Measurements from ENCODE around the gene B3GAT3.

- TF ChIP-seq, protein P1, sequence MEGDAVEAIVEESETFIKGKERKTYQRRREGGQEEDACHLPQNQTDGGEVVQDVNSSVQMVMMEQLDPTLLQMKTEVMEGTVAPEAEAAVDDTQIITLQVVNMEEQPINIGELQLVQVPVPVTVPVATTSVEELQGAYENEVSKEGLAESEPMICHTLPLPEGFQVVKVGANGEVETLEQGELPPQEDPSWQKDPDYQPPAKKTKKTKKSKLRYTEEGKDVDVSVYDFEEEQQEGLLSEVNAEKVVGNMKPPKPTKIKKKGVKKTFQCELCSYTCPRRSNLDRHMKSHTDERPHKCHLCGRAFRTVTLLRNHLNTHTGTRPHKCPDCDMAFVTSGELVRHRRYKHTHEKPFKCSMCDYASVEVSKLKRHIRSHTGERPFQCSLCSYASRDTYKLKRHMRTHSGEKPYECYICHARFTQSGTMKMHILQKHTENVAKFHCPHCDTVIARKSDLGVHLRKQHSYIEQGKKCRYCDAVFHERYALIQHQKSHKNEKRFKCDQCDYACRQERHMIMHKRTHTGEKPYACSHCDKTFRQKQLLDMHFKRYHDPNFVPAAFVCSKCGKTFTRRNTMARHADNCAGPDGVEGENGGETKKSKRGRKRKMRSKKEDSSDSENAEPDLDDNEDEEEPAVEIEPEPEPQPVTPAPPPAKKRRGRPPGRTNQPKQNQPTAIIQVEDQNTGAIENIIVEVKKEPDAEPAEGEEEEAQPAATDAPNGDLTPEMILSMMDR (conservative IDR thresholded peaks at IDR 0.05 in 1 of 2, IDR thresholded peaks at IDR 0.05 in 1 of 2; ENCODE audit: extremely low read depth in 1 of 2, insufficient read depth in 1 of 2, low read depth in 1 of 2, low read length in 2 of 2) = no peak
- TF ChIP-seq EZH2 (IDR thresholded peaks at IDR 0.05; ENCODE audit: borderline replicate concordance, low read length) = no peak
Measured at GRCh38 chr11:62648967-62649364, 27.2 kb upstream of the B3GAT3 start.

All from mammary epithelial cell (primary cell).